ENCODE measurements around the gene NPAS2. TPM values are rescaled to one million over a fixed set of nuclear protein-coding genes. Genes with fewer than 3 reads are reported as not detected.

The NPAS2 gene
- total RNA-seq, 1 experiment from 2014 or later, result 12.3 TPM

DNA sequence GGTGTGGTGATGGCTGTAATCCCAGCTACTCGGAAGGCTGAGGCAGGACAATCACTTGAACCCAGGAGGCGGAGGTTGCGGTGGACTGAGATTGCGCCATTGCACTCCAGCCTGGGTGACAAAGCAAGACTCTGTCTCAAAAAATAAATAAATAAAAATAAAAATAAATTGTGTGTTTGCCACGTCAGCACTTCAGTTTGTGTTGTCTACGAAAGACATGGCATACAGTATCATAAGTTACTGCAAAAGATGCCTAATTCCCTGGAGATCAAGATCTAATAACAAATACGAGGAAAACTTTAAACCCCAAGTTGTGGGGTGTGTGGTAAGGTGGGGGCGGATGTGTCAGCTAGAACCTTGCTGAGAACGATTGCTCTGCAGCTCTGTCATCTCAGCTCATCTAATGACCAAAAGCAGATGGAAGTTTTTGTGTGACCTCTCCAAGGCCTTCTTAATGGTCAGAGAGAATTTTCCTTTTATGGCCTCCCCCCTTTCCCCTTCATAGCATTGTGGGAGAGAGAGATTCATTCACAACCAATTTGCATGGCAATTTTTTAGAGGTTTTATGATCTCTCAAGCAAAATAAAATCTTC lies 11.3 kb downstream of the NPAS2 start:
- intact Hi-C loops (cut with micrococcal nuclease), result no loop called here
- no peaks in the 10 kb centered on the region for H3K9me3 Mint-ChIP-seq (ENCODE audit: unreplicated experiment)
- DNase-seq (ENCODE audit: unreplicated experiment), result no peak
- ChIA-PET POLR2A (interaction anchor here (0.5 kb wide), 1 partner anchor 1133 kb away, joined by 3 read pairs; no protein-coding TSS in a partner anchor), CTCF (interaction anchor here (0.6 kb wide), 1 partner anchor 350 kb away, joined by 3 read pairs; no protein-coding TSS in a partner anchor)
- no peak overlapping the region for H3K4me3 Mint-ChIP-seq (ENCODE audit: unreplicated experiment)
- no peak overlapping the region for H3K27ac Mint-ChIP-seq (ENCODE audit: low read depth, unreplicated experiment)
- H3K27me3 Mint-ChIP-seq (ENCODE audit: insufficient read depth, unreplicated experiment), result no peaks in the 10 kb centered on the region
- H3K36me3 Mint-ChIP-seq (ENCODE audit: insufficient read depth, unreplicated experiment), result no peaks in the 10 kb centered on the region
- BruUV-seq (replicated peaks), result no TSS peak
- peaks cover 17% of the 10 kb centered on the region for H3K4me1 Mint-ChIP-seq (ENCODE audit: insufficient read depth, unreplicated experiment)
- no peak for TF ChIP-seq CTCF (IDR thresholded peaks at IDR 0.05; ENCODE audit: unreplicated experiment)

DNA sequence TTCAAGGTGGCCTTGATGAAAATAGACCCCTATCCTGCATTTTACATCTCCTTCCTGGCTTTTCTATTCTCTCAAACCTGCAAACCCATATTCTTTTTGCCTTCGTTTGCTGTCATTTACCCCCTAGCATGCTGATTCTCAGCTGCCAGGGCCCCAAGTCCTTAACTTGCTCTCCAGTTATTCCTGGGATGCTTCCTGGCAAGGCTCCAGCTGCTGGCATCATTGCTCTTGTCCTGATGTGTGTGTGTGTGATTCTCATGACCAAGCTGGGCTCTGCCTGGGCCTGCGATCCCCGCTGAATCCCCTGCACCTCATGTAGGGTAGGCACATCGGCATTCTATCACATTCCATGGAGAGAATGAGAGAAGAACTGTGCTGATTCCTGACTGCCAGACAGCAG lies 11.9 kb downstream of the NPAS2 start:
- Mint-ChIP-seq H3K36me3 (ENCODE audit: insufficient read depth, unreplicated experiment) (no peaks in the 10 kb centered on the region), H3K9me3 (ENCODE audit: unreplicated experiment) (no peaks in the 10 kb centered on the region), H3K27ac (ENCODE audit: low read depth, unreplicated experiment) (no peak overlapping the region), H3K4me1 (ENCODE audit: insufficient read depth, unreplicated experiment) (peaks cover 17% of the 10 kb centered on the region), H3K4me3 (ENCODE audit: unreplicated experiment) (no peak overlapping the region), H3K27me3 (ENCODE audit: insufficient read depth, unreplicated experiment) (no peaks in the 10 kb centered on the region)
- CTCF ChIA-PET, result no interaction called here
- POLR2A ChIA-PET, result no interaction called here
- BruUV-seq (replicated peaks), result no TSS peak
- intact Hi-C loops (cut with micrococcal nuclease), result no loop called here
- no peak for TF ChIP-seq CTCF (IDR thresholded peaks at IDR 0.05; ENCODE audit: unreplicated experiment)
- DNase-seq (ENCODE audit: unreplicated experiment), result peak; percentile 12

DNA sequence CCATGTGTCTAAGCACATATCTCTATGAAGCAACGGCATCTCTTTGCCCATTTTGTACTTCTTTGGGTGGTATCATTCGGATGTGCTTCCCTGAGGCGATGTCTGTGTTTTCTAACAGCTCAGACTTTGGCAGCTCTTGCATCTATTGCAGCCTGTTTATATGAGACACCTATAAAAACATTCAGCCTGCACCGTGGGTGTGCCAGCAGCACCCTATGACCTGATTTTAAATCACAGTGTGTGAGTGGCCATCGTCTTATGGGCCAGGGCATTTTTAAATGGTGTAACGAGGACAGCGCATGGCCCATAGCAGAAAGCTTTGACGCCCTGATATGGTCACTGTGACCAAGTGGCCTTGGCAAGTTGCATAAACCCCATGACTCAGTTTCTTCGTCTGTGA lies 12.9 kb downstream of the NPAS2 start:
- intact Hi-C loops (cut with micrococcal nuclease), result no loop called here
- POLR2A ChIA-PET, result interaction anchor here (0.9 to 1.9 kb wide), 6 partner anchors 11 to 103 kb away, joined by 3 to 9 read pairs (median 4); no protein-coding TSS in a partner anchor
- TF ChIP-seq CTCF (IDR thresholded peaks at IDR 0.05; ENCODE audit: unreplicated experiment), result no peak
- Mint-ChIP-seq H3K9me3 (ENCODE audit: unreplicated experiment) (no peaks in the 10 kb centered on the region), H3K4me1 (ENCODE audit: insufficient read depth, unreplicated experiment) (peaks cover 17% of the 10 kb centered on the region), H3K27ac (ENCODE audit: low read depth, unreplicated experiment) (peak overlapping the region; percentile 27), H3K36me3 (ENCODE audit: insufficient read depth, unreplicated experiment) (no peaks in the 10 kb centered on the region), H3K4me3 (ENCODE audit: unreplicated experiment) (no peak overlapping the region), H3K27me3 (ENCODE audit: insufficient read depth, unreplicated experiment) (no peaks in the 10 kb centered on the region)
- DNase-seq (ENCODE audit: unreplicated experiment), result peak; percentile 86
- no TSS peak for BruUV-seq (replicated peaks)
- CTCF ChIA-PET, result interaction anchor here (0.8 to 1.3 kb wide), 2 partner anchors 102 to 158 kb away, joined by 4 read pairs; no protein-coding TSS in a partner anchor

DNA sequence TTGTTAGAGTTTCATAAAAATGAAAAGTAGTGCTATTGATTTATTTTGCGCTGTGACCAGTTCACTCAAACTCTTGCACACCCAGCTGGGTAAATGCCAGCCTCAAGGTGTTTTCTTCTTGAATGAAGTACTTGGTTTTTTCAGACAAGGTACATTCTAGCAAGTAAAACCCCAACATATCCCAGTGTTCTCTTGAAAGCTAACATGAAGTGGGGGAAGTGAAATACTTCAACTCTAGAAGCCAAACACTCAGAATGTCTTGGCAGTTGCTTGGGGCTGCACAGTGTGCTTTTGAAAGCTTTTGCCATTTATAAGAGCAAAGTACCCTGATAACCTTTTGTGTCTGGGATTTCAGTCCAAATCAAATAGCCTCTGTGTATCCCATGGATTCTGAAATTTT lies 13.4 kb downstream of the NPAS2 start:
- Mint-ChIP-seq H3K9me3 (ENCODE audit: unreplicated experiment) (no peaks in the 10 kb centered on the region), H3K36me3 (ENCODE audit: insufficient read depth, unreplicated experiment) (no peaks in the 10 kb centered on the region), H3K4me3 (ENCODE audit: unreplicated experiment) (no peak overlapping the region), H3K27ac (ENCODE audit: low read depth, unreplicated experiment) (peak overlapping the region; percentile 27), H3K27me3 (ENCODE audit: insufficient read depth, unreplicated experiment) (no peaks in the 10 kb centered on the region), H3K4me1 (ENCODE audit: insufficient read depth, unreplicated experiment) (peaks cover 17% of the 10 kb centered on the region)
- ChIA-PET CTCF (interaction anchor here (0.8 to 1.7 kb wide), 4 partner anchors 13 to 158 kb away, joined by 3 to 5 read pairs (median 4); partner anchors contain the start of gene NPAS2), POLR2A (interaction anchor here (0.9 to 1.9 kb wide), 6 partner anchors 12 to 103 kb away, joined by 3 to 9 read pairs (median 4); no protein-coding TSS in a partner anchor)
- DNase-seq (ENCODE audit: unreplicated experiment), result no peak
- no TSS peak for BruUV-seq (replicated peaks)
- intact Hi-C loops (cut with micrococcal nuclease), result no loop called here
- no peak for TF ChIP-seq CTCF (IDR thresholded peaks at IDR 0.05; ENCODE audit: unreplicated experiment)

Measured in MCF 10A (cell line).